Measurements from ENCODE around the gene SYT1.

GRCh38 chr12:79140711-79141110 is 276.1 kb downstream of the SYT1 start:
- no peak for TF ChIP-seq POLR2A (IDR thresholded peaks at IDR 0.05)
- TF ChIP-seq CTCF (IDR thresholded peaks at IDR 0.05): no peak

All from prostate gland (tissue), 2 donors.